ENCODE results near the gene SLC25A21. TPM values are rescaled to one million over a fixed set of nuclear protein-coding genes. Genes with fewer than 3 reads are reported as not detected.

SLC25A21 gene
- total and polyA plus RNA-seq, 10 of the 15 experiments (the other 5 are each of a cell fraction or from before 2014, with no cell fraction given), result 0.06 to 0.72 (median 0.17) TPM; not detected in 3

- TF ChIP-seq PBX3 (IDR thresholded peaks at IDR 0.05; ENCODE audit: insufficient replicate concordance, low read depth, low read length) (peak; percentile 91), ZBED1 (IDR thresholded peaks at IDR 0.05; ENCODE audit: borderline replicate concordance) (no peak)
Measured at GRCh38 chr14:36661506-36662257, 510.7 kb downstream of the SLC25A21 start, which contains the start of gene PAX9 (continued).

- Histone ChIP-seq H3K79me2 (ENCODE audit: control insufficient read depth, insufficient read depth, low read length) (no peaks in the 10 kb centered on the region), H3K4me2 (ENCODE audit: control insufficient read depth, insufficient read depth) (no peak overlapping the region), H3K9me3 (replicated peaks; ENCODE audit: control insufficient read depth, insufficient read depth, low read length) (peaks cover 5% of the 10 kb centered on the region; the same call in 1 of the 3 replicates), H3K4me3 (no peak overlapping the region), H3K4me1 (ENCODE audit: control insufficient read depth, insufficient read depth, low read length) (no peaks in the 10 kb centered on the region), H2AFZ (ENCODE audit: control insufficient read depth, low read depth, low read length) (no peak overlapping the region), H3K27ac (ENCODE audit: control insufficient read depth, insufficient read depth) (no peak overlapping the region), H3K9ac (ENCODE audit: control insufficient read depth, insufficient read depth, low read length) (no peak overlapping the region), H4K20me1 (ENCODE audit: control insufficient read depth, insufficient read depth) (no peaks in the 10 kb centered on the region), H3K36me3 (ENCODE audit: control insufficient read depth in 2 of 2, insufficient read depth in 2 of 2, low read length in 1 of 2) (no peaks in the 10 kb centered on the region), H3K27me3 (replicated peaks in 1 of 2; ENCODE audit: control insufficient read depth in 2 of 2, insufficient read depth in 2 of 2, low read length in 1 of 2) (peaks cover 5 to 22% of the 10 kb centered on the region in 2 experiments; a peak in 3 of 4 replicates)
- WGBS (ENCODE audit: insufficient coverage, insufficient replicate concordance, low lambda C conversion rate, missing lambda C conversion rate), result 45% methylated on average over 35 of the region's 35 CpGs
- in situ Hi-C loops (cut with MboI), result no loop called here
- SMC1A ChIA-PET (ENCODE audit: uncharacterized antibody, unreplicated experiment), result interaction anchor here (1.0 to 1.5 kb wide), 2 partner anchors 11 to 281 kb away, joined by 3 to 5 read pairs; no protein-coding TSS in a partner anchor
- BruUV-seq (replicated peaks), result no TSS peak
- CTCF ChIA-PET, result interaction anchor here (1.0 to 3.6 kb wide), 3 partner anchors 94 to 282 kb away, joined by 3 to 17 read pairs (median 3); no protein-coding TSS in a partner anchor
- no peak for TF ChIP-seq CHD2 (IDR thresholded peaks at IDR 0.05; ENCODE audit: borderline replicate concordance, low read depth, low read length)
- no peak for TF ChIP-seq ZNF687 (IDR thresholded peaks at IDR 0.05)
- TF ChIP-seq IRF4 (IDR thresholded peaks at IDR 0.05; ENCODE audit: low read depth, low read length), result no peak
- no peak for TF ChIP-seq CBFB (IDR thresholded peaks at IDR 0.05; ENCODE audit: low read depth)
- no peak for TF ChIP-seq EP300 (IDR thresholded peaks at IDR 0.05; ENCODE audit: borderline replicate concordance in 1 of 2, control insufficient read depth in 1 of 2, low read depth in 2 of 2, low read length in 2 of 2)
- FAIRE-seq (no peak), DNase-seq (ENCODE audit: low read depth, low spot score) (no peak), ATAC-seq (no peak)
- intact Hi-C loops (cut with micrococcal nuclease; ENCODE audit: unreplicated experiment), result loop anchor here (2.0 kb wide), 1 partner anchor 282 kb away; no protein-coding TSS in a partner anchor
- POLR2A ChIA-PET, result no interaction called here
- RAD21 ChIA-PET (ENCODE audit: unreplicated experiment), result interaction anchor here (1.0 to 1.9 kb wide), 2 partner anchors 281 kb away, joined by 4 to 6 read pairs; no protein-coding TSS in a partner anchor
Measured at GRCh38 chr14:36660736-36661505, 511.5 kb downstream of the SLC25A21 start.

Measured in GM12878 (cell line).